Fibroblast of the conjunctiva (primary cell): Measurements from ENCODE around the gene PLAAT5.
A peak's percentile ranks its signal among the peaks of the same experiment; 100 is the strongest.

Experiments
- DNase-seq: peaks from one replicate; pipeline ENCODE4 v3.0.0-alpha.2; 2010; ENCODE audit warnings: low read depth

PLAAT5 gene

DNA sequence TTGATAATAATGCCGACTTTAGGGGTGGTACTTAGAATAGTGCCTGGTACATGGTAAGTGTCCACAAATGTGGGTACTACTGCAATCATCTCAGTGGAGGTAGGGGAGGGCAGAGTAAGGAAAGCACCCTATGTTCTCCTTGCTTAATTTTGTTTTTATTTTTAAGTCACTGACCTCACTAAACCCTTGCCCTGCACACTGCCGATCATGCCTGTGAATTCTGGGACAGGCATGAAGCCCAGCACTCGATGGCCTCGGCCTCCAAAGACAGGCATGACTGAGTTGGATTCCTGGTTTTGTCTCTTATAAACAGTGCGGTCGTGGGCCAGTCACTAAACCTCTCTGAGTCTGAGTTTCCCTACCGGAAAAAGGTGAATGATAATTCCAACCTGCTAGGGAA lies 21.8 kb upstream of the PLAAT5 start:
- no peak for DNase-seq

DNA sequence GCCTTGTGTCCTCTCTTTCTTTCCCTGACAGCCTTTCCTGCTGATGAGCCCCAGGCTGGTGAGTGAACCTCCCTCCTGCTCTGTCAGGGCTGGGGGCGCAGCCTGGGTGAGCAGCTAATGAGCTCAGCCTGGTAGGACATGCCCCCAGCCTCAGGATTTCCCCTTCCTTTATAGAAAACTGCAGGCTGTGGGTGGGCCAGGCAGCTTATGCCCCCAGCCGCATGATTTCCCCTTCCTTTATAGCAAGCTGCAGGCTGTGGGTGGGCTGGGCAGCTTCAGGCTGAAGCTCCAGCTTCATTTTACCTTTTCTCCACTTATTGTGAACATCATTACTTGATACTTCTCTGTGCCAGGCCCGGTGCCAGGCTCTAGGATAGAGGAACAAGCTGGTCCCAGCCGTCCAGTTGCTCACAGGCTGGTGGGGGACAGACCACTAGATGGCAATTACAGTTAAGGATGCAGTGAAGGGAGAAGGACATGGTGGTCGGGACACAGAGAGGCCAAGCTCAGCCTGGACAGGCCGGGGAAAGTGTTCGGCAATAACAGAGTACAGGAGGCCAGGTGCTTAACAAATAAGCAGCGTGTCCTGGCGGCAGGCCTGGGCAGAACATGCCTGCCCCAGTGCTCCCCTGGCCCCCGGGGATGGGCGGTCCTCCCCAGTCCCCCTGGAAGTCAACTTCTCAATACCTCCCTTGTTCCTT lies 20.2 kb upstream of the PLAAT5 start:
- no peak for DNase-seq

DNA sequence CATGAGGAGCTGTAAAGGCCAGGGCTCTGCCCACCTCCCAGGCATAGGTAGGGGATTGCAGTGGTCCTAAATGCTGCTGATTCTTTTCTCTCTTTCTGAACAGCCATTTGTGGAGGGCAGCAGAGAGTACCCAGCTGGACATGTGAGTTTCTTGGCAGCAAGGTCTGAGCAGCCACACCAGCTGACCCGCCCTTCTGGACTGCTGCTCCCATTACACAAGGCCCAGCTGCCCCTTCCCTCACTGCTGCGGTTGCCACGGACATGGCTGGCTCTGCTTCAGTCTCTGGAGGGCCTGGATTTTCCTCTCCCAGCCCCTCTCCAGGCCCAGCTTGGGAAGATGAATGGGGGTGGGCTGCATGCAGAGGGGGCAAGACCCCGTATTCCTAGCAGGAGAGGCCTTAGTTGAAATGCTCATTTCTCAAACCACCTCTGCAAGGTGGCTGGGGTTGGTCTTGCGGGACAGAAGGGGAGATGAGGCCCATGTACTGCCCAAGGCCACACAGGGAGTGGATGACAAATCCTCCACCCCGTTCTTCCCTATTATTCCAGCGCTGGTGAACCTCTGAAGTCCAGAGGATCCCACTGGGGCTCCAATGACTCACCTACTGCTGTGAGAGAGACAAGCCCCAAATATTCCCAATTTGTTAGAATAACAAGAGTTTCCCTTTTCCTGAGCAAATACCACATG lies 19.5 kb upstream of the PLAAT5 start:
- DNase-seq = peak; percentile 70

DNA sequence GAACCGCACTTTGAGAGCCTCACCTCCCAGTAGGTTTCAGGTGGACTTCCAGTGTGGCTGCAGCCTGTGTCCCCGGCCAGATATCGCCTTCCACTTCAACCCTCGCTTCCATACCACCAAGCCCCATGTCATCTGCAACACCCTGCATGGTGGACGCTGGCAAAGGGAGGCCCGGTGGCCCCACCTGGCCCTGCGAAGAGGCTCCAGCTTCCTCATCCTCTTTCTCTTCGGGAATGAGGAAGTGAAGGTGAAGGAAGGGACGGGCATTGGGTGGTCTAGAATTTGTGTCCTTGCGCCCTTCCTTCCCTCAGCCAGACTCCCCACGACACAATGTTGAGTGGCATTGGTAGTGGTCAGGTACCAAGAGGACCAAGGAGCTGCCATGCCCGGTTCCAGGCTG lies 17.8 kb upstream of the PLAAT5 start:
- DNase-seq = no peak

DNA sequence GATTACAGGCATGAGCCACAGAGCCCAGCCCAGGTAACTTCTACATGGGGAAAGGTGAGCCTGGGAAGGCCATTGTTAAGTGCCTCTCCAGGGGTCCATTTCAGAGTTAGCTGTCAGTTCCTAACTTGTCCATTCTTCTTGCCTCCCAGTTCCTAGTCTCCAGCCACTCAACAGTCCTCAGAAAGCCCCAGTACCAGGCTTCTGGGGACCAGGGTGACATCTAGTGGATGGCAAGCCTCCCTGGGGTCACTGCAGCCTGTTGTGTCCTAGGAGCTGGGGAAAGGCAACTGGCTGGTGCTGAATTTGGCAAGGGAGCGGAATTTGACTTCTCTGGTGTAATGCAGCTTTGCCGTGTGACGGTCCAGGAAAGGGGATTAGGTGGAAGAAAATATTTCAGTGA lies 17.0 kb upstream of the PLAAT5 start:
- no peak for DNase-seq

DNA sequence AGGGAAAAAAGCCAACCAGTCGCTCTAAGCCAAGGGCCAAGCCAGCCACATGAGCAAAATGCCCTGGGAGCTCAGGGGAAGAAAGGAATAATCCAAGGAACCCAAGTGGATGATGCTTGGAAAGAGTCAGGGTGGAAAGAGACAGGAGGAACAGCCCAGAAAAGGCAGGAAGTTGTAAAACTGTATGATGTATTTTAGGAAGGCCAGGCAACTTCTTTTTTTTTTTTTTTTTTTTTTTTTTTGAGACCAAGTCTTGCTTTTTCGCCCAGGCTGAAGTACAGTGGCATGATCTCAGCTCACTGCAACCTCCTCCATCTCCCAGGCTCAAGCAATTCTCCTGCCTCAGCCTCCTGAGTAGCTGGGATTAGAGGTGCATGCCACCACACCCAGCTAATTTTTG lies 16.5 kb upstream of the PLAAT5 start:
- DNase-seq = no peak

DNA sequence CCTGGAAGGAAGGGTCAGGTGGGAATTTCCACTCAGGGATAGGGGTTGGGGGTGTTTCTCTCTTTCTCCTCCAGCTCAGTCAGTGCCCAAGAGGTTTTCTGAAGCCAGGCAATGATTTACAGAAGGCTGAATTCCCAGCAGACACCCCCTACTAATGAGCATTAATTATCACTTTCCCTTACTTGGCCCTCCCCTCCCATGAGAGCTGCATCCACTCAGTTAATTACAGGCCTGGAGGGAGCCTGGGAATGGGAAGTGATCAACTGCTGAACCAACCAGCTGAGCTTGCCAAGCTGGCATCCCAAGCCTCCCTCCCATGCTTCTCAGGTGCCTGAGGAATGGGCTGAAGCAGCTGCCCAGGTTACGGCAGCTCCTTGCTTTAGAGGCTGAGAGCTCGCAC lies 15.9 kb upstream of the PLAAT5 start:
- DNase-seq = no peak

DNA sequence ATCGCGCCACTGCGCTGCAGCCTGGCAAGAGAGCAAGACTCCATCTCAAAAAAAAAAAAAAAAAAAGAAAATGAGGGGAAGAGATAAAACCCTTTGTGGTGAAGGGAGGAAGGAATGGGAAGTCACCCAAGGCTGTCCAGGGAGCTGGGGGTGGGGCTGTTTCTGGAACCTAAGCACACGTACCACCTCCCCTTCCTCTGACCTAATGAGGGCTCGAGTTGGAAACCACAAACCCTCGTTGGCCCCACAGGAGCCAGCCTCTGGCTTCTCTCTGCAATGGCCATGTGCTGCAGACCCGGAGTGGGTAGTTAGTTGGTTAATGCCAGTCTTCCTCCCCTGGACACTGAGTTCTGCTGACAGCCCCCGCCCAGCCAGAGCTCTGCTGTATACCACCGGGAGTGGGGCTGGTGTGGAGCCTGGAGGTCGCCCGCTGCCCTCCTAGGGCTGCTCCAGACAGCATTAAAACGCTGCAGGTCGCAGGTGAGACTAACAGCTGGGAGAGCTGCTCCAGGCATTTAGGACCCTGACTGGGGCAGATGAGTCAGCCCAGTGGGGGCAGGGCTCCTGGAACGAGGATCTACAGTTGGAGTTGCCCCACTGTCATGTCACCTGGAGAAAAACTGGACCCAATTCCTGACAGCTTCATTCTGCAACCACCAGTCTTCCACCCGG lies 15.0 kb upstream of the PLAAT5 start, which contains the start of gene LGALS12:
Gene LGALS12, plus strand, starts transcription at position 228 of the 672 bp plus-strand sequence. Its CDS starts 375 bp downstream, at position 603.
- no peak for DNase-seq

DNA sequence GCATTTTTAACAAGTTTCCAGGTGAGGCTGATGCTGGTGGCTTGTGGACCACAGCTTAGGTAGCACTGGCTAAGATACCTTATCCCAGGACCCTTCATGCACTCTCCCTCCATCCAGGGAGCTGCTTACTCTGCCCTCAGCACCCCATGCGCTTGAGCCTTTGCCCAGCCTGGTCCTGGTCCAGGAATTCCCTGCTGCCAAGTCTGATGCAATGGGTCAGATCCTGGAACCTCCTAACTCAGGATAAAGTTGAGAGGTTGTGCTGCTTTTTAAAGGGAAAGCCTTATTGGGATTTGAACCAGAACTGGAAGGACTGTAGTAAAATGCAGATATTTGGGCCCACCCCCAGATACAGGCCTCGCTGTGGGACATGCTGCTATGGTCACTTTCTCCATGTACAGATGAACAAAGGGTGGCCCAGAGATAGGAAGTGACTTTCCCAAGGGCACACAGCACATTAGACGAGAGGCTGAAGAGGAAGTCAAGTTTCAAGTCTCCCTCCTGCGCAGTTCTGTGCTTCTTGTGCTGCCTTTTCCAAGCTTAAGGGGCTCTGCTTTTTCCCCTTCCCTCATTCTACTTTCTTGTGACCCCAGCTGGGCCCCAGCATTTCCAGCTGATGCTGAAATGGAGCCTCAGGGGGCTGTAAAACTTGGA lies 14.1 kb upstream of the PLAAT5 start:
- peak; percentile 28 for DNase-seq

DNA sequence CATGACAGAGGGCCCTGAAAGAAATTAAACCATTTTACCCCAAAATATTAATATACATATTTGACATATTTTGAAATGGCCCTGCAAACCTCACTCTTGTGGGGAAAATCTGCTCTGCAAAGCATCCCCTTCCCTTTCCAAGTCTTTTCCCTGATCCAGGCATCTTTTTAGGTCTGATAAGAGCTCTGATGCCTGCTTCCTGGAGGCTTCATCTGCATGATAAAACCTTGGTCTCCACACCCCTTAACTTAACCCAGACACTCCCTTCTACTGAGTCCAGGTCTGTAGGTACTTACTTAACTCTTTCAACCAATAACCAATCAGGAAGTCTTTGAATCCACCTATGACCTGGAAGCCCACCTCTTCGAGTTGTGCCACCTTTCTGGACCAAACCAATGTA lies 13.1 kb upstream of the PLAAT5 start:
- DNase-seq = no peak

DNA sequence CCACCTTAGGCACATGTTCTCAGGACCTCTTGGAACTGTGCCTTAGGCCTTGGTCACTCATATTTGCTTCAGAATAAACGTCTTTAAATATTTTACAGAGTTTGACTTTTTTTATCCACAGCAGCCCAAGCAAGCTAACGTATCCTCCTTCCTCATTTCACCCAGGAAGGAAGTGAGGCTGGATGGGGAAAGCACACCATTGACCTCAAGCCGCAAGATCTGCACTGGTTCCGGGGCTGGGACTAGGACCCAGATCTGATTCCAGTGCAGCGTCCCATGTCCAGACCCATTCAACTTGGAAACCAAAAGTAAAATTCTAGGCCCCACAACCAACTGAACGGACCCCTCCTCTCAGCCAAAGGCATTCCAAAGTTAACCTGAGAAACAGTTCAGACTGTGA lies 12.5 kb upstream of the PLAAT5 start:
- DNase-seq = no peak

DNA sequence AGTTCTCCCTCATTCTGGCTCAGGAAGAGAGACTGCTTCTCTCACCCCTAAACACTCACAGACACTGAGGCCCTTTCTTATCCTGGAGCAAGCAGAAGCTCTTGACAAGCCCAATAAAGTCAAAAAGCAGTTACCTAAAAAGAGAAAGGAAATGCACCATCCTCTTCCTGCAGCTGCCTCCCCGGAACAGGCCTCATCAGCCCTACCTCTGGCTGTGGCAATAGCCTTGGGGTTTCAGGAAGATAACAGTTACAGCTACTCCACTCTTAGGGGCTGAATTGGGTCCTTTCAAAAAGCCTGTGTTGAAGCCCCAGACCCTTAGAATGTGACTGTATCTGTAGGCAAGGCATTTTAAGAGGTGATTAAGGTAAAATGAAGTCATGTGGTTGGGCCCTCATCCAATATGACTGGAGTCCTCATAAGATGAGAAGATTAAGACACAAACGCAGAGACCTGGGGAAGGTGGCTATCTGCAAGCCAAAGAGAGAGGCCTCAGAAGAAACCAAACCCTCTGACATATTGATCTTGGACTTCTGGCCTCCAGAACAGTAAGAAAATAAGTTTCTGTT lies 11.4 kb upstream of the PLAAT5 start:
- no peak for DNase-seq

DNA sequence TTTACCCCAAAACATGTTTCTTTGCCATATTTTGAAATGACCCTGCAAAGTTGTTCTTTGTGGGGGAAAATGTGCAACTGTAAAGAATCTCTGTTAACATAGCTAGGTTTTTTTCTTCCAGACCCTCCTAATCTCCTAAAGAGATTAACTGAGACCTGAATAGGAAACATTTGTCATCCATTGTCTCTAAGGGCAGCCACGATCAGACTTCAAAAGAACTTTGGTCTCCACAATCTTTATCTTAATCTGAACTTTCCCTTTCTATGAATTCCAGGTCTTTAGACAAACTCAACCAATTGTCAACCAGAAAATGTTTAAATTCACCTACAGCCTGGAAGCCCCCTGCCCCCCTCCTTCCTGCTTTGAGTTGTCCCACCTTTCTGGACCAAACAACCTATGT lies 10.3 kb upstream of the PLAAT5 start:
- DNase-seq = no peak

DNA sequence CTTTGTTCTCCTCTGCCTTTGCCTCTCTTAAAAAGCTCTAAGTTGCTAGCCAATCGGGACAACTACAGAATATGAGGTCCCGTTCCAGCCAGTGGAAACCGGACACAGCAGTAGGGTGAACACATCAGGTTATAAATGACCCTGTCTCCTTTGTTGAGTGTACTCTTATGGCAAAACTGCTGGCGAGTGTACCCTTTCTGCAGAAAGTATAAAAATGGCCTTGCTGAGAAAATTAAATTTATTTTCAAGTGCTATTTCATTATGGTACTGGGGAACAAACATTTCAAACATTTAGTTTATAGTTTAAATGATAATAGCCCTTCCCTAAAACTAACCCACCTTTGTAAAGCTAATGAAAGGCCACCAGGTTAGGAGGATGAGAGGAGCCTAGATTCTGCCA lies 8.9 kb upstream of the PLAAT5 start:
- no peak for DNase-seq

DNA sequence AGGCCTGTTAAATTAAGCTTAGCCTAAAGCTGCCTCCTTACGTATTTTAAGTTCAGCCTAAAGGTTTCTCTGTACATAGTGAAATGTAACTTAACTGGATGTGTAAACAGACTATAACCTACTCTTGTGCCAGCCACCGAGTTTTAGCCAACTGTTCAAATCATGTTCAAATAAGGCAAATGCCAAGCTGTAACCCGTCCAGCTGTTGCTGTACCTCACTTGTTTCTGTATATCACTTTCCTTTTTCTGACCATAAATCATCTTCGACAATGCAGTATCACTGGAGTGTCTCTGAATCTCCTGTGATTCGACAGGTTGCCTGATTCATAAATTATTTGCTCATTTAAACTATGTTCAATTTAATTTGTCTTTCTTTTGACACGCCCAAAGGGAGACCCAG lies 4.0 kb upstream of the PLAAT5 start:
- no peak for DNase-seq

DNA sequence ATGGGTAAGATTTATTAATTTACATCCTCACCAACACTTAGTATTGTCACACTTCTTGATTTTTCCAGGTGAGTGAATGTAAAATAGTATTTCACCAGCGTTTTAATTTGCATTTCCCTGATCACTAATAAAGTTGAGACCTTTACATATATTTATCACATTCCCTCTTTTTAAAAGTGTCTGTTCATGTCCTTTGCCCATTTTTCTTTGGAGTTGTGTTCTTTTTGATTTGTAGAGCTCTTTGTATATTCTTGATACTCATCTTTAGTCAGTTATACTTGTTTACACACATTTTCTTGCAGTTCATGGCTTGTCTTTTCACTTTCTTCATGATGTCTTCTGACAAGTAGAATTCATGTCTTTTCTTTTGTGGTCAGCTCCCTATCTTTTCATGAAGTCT lies 2.2 kb upstream of the PLAAT5 start:
- DNase-seq = no peak

DNA sequence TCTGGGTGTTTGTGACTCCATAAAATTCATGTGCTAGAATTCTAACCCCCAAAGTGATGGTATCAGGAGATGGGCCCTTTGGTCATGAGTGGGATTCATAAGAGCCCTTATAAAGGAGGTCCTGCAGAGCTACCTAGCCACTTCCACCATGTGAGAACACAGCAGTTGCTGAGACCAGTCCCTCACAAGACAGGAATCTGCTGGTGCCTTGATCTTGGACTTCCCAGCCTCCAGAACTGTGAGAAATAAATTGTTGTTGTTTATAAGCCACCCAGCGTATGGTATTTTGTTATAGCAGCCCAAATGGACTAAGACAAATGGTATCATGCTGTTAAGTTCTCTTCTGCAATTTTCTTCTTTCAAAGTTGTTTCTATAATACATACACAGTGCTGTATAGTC lies 1.5 kb upstream of the PLAAT5 start:
- DNase-seq = no peak

DNA sequence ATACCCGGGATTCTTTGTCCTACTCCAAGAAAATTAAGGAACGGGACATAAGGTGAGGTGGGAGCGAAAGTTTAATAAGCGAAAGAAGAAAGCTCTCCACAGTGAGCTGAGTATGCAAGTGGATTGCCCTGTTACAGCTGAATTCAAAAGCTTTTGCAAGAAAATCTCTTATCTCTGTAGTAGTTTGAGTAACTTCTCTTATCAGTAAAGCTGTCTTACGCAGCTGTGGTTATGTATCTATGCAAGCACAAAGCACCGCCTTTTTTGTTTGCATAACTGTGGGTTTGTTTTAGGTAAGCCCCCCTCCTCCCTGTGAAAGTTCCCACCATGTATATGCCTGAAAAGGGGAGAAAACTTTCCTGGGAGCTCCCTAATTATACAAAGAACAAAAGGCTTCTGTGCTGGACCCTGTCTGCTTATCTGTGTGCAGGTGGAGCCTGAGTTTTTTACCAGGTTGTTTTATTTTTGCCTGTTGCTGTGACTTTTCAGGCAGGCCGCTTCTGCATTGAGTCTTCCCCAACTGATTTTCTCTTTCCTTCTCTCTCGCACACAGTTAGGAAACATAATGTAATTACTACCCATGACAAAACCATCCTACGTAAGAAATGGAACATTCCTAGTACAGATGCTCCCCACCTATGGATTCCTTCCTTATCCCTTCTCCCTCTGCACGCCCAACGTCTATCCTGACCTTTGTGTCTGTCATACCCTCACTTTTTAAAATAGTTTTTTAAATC lies 837 bp upstream of the PLAAT5 start:
- no peak for DNase-seq

DNA sequence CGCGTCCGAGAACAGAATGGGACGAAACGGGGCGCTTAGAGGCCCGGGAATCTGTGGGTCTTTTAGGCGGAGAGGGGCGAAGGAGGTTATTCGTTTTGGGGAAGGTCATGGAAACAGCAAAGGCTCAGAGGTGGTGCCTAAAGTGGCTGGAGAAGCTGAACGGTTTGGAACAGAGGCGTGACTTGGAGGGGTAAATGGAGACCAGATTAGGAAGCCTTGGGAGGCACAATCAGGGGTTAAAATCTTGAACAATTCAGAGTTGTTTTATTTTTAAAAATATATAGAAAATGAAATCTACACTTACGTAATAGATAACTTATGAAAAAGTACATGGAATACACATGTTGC lies 247 bp upstream of the PLAAT5 start:
- DNase-seq = no peak

DNA sequence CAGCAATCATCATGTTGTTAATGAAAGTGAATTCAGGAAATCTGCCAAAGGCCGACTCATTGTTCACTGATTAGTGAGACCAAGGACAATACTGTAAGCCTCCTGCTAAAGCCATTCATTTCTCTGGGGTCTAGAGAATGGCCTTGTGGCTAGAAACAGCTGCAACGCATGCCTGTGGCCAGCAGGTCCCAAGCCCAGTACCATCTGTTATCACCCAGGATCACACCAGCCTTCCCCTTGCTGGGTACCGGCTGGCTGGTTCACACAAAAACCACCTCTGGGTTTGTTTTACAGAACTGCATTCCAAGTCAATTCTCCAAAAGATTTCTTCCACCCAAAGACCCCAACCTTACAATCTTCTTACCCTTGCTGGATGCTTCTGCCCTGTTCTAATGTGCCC lies 1.1 kb downstream of the PLAAT5 start:
- no peak for DNase-seq

DNA sequence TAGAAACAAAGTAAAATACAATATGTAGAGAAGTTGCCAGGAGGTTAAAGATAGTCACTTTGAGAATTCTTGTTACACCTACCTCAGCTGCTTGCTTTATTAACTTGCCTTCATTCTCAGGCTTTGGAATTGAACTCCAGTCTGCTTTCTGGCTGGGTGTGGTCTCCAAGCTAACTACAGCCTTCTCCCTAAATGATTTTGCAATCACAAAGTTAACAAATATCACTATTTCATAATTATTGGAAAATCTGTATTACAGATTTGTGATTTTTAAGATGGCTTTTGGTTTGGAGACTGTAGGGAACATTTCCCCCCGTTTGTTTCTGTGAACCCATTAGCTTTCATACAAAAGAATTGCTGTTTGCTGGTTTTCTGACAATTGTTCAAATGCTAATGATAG lies 2.2 kb downstream of the PLAAT5 start:
- DNase-seq = no peak

DNA sequence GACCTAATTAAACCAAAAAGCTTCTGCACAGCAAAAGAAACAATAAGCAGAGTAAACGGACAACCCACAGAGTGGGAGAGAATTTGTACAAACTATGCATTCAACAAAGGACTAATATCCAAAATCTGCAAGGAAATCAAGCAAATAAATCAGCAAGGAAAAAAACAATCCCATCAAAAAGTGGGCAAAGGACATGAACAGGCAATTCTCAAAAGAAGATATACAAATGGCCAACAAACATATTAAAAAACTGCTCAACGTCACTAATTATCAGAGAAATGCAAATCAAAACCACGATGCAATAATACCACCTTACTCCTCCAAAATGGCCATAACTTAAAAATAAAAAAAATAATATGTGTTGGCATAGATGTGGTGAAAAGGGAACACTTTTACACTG lies 5.2 kb downstream of the PLAAT5 start:
- DNase-seq = no peak
